HK-2 (cell line): ENCODE results near the gene HTR3B.
A peak's percentile ranks its signal among the peaks of the same experiment; 100 is the strongest.
"Not testable (repeated sequence)": the region's sequence is repeated elsewhere in the genome, so short reads cannot be mapped to it uniquely, and the experiment has no call there.

Experiments
- DNase-seq: peaks from one replicate; pipeline ENCODE4 v3.0.0-alpha.2; 2018; ENCODE audit not compliant: unreplicated experiment

HTR3B gene

DNA sequence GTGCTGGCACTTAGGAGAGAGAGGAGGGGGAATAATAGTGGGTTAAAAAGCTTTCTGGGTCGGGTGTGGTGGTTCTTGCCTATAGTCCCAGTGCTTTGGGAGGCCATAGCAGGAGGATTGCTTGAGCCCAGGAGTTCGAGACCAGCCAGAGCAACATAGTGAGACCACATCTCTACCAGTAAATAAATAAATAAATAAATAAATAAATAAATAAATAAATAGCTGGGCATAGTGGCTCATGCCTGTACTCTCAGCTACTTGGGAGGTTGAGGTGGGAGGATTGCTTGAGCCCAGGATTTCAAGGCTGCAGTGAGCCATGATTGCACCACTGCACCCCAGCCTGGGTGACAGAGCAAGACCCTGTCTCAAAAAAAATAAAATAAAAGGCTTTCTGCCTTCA is 41.6 kb downstream of the HTR3B start:
- not testable (repeated sequence) for DNase-seq

DNA sequence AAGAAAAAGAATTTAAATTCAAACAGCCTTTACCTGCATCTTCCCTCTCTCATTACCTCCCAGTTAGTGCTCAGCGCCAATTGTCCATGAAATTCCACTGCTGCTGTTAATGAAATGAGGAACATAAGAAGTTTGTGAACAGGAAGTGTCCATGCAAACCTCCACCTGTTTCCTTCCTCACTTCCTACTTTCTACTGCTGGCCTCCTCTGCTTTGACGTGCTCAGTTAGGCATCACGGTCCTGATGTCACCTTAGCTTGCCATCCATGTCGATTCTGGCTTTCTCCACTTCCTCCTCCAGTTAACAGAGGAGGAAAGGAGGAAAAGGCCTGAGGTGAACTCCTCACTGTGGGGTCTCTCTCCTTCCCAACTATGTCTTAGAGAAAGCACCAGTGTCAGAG is 43.4 kb downstream of the HTR3B start:
- no peak for DNase-seq

DNA sequence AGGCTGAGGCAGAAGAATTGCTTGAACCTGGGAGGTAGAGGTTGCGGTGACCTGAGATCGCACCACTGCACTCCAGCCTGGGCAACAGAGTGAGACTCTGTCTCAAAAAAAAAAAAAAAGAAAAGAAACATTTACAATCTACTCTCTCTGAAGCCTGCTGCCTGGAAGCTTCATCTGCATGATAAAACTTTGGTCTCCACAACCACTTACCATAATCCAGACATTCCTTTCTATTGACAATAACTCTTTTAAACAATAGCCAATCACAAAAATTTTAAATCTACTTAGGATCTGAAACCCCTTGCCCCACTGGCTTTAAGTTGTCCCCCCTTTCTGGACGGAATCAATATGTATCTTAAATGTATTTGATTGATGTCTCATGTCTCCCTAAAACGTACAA is 45.3 kb downstream of the HTR3B start:
- no peak for DNase-seq

DNA sequence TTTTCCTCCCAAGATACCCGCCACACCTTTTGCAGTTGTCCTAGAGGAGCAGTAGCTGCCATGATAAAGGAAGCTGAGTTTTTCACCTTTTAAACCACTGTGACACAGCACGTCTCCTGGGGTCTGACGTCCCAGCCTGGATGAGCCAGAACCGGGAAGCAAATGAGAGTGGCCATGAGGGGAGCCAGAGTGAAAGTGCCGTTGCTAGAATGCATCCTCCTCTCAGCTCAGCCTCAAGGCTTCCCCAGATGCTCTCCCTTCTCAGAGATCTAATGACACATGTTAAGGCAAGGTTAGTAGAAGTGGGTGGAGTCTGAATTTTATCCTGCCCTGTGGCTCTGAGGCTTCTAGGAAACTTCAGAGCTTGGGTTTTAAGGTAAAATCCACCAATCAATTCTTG is 46.9 kb downstream of the HTR3B start:
- DNase-seq = no peak

DNA sequence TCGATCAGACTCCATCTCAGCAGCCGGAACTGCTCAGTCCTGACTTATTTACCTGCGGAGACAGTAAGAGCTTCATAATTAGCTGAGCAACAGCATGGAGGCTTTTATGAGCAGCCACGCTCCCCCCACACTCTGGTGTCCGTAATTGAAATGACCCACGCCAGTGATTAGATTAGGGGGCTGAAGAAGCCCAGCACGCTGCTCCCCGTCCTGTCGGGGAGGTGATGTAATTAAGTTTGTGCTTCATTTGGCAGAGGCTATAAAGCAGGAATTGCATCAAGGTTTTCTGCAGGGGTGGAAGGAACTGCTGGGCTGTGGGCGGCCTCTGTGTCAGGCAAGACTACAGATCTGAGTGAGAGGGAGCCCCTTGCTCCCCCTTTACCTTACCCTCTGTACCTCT is 47.5 kb downstream of the HTR3B start:
- DNase-seq = no peak

DNA sequence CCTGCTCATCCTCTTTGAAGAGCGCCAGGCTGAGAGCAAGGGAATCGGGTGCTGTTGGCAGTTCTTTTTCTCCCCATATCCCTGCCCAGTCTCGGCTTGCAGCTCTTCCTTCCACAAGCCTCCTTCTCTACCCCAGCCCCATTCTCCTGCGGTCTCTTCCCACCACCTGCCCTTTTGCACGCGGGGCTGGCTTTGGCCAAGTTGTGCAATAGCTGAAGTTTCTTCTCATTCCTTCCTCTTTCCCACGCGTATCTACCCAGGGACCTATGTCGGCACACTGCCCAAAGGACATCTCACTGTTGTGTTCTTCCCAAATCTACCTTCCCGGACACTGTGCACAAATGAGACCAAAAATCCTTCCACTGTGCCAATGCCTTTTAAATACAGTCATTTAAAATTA is 48.0 kb downstream of the HTR3B start:
- DNase-seq = no peak

DNA sequence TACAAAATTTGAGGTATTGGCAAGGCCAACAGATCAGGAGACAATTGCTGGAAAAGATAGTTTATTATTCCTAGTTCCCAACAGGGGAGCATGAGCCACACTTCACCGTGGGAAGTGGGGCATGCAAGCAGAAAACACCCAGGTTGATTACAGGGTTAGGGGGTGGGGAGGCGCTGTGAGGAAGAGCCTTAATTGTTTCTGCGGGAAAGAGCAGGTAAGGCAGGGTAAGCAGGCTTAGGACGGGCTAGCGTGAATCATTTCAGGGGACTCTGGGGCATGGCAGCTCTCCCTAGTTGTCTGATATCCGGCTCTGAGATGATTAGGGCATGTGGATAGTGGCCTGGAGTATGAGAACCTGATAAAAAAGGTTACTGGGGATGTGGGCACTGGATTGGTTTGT is 49.6 kb downstream of the HTR3B start:
- no peak for DNase-seq

DNA sequence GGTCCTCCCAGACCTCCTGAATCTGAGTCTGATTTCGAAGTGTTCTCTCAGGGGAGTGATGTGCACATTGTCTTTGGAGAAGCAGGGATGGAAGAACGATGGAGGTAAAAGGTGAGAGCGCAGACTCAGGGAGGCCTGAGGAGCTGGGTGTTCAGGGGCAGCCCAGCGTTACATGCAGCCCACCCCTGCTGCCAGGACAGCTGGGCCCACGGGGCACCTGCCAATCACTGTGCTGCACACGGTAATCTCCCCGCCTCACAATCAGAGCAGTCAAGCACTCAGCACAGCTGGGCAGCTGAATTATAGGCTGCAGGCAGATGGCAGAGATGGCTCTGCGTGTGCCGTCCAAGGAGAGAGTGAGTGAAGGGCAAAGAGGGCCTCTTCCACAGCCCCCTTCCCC is 52.4 kb downstream of the HTR3B start:
- DNase-seq = no peak

DNA sequence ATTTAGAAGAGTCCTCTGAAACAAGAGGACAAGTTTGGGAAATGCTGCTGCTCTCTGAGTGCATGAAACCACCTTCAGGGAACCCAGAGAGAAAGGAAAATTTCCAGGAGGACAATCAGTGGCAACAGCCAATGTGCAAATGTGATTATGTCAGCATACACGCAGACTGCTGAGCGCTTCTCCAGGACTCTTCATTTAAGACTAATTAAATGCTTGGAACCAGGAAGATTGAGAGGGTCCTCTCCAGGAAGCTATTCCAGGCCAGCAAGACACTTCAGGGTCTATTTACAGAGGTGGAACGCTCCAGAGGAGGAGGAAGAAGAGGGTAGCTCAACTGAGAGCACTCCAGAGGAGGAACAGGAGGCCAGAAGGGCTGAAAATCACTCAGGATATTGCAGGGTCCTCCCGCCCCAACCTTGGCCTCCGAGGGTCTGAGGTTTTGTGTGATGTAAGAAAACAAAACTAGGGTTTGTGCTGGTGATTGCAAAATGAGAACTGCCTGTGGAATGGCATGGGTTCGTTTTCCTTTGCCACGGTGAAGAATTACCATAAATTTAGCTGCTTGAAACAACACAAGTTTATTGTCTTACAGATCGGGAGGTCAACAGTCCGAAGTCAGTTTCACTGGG is 56.2 kb downstream of the HTR3B start:
- no peak for DNase-seq

DNA sequence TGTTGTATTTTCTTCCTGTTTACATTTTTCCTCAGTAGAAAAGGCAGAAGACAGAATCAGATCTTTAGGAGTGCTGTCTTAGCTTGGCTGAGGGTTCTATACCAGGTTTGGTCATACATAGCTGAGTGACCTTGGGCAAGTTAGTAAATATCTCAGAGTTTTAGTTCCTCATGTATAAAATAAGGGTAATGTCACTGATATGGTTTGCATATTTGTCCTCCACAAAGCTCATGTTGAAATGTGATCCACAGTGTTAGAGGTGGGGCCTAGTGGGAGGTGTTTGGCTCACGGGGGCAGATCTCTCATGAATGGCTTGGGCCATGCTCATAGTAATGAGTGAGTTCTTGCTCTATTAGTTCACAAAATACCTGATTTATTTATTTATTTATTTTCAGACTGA is 62.8 kb downstream of the HTR3B start:
- no peak for DNase-seq

DNA sequence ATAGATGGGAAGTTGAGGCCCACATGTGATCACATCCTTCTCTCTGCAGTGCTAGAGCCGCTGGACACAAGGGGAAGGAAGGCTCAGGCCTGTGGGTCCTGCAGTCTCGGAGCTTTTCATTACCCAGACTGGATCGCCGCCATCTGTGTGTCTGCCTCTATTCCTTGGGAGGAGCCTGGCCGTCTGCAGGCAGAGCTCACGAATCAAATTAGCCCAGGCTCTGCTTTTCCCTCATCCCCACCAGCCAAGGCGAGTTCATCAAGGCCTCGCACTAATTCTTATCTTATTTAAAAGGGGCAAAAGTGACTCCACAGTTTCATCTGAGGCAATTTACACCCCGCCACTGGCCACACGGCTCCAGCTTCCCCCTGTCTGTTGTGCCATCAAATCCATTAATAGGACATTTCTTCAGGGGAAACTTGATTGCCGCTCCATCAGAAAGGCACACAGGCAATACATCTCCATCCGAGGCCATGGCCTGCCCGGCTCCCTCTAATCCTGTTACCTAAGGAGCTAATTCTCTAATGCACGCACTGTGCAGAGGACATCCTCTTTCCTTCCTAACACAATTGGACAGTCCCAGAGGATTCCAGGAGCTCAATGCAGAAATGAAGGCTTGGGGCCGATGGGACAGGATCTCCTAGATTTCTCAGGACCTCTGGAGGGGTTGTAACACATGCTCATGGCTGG is 67.1 kb downstream of the HTR3B start:
- no peak for DNase-seq

DNA sequence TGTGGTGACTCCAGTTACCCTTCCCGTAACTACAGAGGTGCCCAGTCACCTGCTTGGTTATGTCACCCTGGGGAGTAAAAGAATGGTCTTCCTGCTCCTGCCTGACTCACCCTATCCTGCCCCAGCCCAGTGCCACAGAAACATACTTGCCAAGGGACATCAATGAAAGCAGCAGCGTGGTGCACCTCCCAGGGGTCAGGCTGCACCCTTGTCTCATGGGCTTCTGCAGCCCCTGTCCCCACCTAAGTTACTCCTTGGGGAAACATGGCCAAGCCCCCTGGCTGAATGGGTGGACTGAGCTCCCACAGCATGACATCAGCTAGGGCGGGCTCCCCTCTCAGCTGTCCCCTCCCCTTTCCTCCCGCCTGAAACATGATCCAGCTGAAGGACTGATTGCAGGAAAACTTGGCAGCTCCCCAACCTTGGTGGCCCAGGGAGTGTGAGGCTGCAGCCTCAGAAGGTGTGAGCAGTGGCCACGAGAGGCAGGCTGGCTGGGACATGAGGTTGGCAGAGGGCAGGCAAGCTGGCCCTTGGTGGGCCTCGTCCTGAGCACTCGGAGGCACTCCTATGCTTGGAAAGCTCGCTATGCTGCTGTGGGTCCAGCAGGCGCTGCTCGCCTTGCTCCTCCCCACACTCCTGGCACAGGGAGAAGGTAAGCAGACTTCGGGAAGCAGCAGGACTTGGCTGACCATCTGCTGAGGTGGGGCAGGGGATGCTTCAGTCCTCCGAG is 70.3 kb downstream of the HTR3B start, which contains the start of gene HTR3A:
Gene HTR3A, plus strand, starts transcription at position 368 of the 730 bp plus-strand sequence. Its CDS starts 218 bp downstream, at position 586.
- peak; percentile 44 for DNase-seq

DNA sequence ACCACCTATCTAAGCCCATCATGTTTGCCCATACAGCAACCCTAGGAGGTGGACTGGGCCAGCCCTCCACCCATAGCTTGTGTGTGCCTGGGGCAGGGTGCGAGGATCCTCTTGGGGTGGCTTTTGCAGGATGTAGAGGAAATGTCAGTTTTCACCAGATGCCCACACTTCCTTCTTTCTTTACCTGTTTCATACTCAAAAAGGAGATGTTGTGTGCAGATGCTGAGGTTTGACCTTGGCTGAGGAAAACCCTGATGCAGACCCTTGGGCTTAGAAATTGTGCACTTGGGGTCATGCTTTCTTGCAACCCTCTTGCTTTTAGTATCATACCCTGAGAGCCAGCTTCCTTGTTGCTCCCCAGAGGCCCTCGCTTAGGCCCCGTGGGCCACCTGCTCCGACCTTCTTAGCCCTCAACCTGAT is 72.5 kb downstream of the HTR3B start:
- no peak for DNase-seq

DNA sequence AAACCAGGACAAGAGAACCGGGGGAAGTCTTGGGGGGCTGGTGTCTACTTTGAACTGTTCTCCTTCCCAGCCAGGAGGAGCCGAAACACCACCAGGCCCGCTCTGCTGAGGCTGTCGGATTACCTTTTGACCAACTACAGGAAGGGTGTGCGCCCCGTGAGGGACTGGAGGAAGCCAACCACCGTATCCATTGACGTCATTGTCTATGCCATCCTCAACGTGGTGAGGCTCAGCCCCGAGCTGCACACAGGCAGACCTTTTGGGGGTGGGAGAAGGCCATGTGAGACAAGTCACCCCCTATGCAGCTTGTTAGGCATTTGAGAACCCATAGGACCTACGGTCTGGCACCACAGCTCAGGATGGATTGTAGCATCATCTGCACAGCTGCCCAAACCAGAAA is 73.1 kb downstream of the HTR3B start:
- no peak for DNase-seq

DNA sequence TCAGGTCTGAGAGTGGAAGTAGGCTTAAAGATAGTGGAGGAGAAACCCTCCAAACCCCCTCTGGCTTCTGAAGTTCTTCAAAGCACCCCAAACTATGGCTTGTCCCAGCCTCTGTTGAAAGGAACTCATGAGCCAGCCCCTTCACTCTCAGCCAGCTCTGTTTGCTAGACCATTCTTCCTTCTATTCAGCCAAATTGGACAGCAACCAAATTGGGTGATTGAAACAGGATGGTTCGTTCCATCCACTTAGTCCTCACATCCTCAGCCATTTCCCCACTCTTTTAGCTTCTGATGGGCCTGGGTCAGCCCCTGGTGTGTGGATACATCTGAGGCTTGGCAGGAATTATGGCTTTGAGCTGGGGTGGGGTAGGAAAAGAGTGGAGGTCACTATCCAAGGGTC is 74.8 kb downstream of the HTR3B start:
- DNase-seq = no peak

DNA sequence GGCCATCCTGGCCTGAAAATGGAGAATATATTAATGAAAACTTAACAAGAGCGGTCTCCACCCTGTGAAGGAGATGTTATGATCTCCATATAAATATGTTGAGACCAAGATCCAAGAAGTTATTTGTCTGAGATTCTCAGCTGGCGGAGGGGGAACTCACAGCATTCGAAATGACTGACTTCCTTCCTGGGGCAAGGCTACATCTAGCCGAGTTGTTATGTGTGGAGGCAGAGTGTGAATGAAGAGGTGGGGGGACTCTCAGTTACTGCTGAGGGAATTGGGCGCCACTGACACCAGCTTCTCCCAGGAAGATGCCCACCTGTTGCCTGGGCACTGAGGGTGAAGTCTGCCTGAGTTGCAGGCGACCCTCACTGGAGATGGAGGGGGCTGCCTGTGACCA is 76.2 kb downstream of the HTR3B start:
- no peak for DNase-seq

DNA sequence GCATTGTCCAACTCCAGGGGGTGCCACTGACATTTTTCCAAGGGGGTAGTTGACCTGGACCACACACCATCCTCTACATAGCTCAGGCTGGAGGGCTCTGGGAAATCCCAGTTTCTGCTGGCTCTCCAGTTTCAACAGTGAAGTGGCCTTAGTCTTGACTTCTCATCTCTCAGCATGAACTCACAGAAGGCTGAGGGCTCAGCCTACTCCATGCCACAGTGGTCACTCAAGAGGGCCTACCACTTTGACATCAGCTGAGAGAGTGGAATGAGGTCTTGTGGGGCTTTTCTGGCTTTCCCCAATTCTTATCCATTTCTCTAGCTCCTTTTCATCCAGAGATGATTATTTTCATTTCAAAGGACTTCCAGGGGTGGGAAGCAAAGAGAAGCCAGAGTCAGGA is 77.7 kb downstream of the HTR3B start:
- no peak for DNase-seq

DNA sequence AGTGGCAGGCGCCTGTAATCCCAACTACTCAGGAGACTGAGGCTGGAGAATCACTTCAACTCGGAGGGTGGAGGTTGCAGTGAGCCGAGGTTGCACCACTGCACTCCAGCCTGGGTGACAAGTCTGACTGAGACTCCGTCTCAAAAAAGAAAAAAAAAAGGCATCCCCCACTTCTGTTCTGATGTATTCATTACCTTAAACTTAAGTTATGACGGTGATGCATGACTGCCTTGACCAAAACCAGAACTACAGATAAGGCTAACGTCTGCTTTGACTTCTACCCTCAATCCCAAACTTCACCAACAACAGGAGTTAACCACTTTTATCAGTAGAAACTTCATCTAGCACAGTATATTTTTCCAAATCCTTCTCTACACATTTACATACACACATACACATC is 80.2 kb downstream of the HTR3B start:
- no peak for DNase-seq

DNA sequence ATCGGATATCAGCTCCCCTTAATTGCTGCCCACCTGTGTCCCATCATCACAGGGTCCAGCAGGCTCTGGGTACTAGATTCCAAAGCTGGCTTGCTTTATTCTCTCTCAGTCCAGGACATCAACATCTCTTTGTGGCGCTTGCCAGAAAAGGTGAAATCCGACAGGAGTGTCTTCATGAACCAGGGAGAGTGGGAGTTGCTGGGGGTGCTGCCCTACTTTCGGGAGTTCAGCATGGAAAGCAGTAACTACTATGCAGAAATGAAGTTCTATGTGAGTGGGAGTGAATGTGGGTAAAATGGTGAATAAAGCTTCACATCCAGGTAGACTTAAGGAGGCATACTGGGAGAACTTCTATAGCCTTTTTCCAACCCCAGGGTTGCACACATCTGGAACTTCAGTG is 81.3 kb downstream of the HTR3B start:
- DNase-seq = no peak

DNA sequence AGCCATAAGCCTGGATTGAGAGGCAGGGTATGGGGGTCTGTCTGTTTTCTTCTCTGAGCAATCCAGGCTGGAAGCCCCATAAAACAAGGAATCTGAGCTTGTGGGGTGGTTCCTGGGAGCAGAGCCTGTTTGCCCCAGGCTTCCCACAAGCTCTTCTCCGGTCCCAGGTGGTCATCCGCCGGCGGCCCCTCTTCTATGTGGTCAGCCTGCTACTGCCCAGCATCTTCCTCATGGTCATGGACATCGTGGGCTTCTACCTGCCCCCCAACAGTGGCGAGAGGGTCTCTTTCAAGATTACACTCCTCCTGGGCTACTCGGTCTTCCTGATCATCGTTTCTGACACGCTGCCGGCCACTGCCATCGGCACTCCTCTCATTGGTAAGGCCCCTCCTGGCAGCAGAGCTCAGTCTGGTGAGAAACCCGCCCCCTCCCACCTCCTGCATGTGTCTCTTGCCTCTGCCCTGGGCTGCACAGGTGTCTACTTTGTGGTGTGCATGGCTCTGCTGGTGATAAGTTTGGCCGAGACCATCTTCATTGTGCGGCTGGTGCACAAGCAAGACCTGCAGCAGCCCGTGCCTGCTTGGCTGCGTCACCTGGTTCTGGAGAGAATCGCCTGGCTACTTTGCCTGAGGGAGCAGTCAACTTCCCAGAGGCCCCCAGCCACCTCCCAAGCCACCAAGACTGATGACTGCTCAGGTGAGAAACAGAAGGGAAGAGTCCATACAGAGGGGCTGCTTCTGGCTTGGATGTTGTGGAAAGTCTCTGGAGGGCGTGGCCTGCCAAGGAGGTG is 82.0 kb downstream of the HTR3B start:
- DNase-seq = no peak

DNA sequence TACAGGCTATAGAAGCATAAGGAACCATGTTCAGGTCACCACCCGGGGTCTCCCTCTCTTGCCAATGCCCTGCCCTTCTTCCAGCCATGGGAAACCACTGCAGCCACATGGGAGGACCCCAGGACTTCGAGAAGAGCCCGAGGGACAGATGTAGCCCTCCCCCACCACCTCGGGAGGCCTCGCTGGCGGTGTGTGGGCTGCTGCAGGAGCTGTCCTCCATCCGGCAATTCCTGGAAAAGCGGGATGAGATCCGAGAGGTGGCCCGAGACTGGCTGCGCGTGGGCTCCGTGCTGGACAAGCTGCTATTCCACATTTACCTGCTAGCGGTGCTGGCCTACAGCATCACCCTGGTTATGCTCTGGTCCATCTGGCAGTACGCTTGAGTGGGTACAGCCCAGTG is 84.8 kb downstream of the HTR3B start:
- DNase-seq = no peak

DNA sequence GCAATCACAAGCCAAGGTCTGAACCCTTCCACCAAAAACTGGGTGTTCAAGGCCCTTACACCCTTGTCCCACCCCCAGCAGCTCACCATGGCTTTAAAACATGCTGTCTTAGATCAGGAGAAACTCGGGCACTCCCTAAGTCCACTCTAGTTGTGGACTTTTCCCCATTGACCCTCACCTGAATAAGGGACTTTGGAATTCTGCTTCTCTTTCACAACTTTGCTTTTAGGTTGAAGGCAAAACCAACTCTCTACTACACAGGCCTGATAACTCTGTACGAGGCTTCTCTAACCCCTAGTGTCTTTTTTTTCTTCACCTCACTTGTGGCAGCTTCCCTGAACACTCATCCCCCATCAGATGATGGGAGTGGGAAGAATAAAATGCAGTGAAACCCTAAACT is 85.3 kb downstream of the HTR3B start:
- no peak for DNase-seq
